PC-9 (cell line): ENCODE measurements around the gene C1QL4.
"Not testable (repeated sequence)": the region's sequence is repeated elsewhere in the genome, so short reads cannot be mapped to it uniquely, and the experiment has no call there.

Source experiments
- CTCF ChIP-seq: fragments of 200-600 bp; sonication (generic); conservative IDR thresholded peaks from 2 replicates; pipeline ENCODE4 v1.6.1; 2017; ENCODE audit warnings: mixed run types, antibody characterized with exemption, mild to moderate bottlenecking, moderate library complexity
- EZH2 ChIP-seq: fragments of 200-600 bp; sonication (generic); IDR thresholded peaks from 2 replicates; pipeline ENCODE4 v1.8.0; 2017; ENCODE audit warnings: antibody characterized with exemption, low read depth

GRCh38 chr12:49333778-49334177, 3.2 kb downstream of the C1QL4 start:
- not testable (repeated sequence) for TF ChIP-seq CTCF, EZH2
